GM18520 (cell line): ENCODE results near the gene SMAD5.

Experiments
- ATAC-seq: cut with Tn5 transposase; IDR thresholded peaks from one replicate; pipeline ENCODE4 v1.9.1; 2021; ENCODE audit not compliant: unreplicated experiment

SMAD5 gene

DNA sequence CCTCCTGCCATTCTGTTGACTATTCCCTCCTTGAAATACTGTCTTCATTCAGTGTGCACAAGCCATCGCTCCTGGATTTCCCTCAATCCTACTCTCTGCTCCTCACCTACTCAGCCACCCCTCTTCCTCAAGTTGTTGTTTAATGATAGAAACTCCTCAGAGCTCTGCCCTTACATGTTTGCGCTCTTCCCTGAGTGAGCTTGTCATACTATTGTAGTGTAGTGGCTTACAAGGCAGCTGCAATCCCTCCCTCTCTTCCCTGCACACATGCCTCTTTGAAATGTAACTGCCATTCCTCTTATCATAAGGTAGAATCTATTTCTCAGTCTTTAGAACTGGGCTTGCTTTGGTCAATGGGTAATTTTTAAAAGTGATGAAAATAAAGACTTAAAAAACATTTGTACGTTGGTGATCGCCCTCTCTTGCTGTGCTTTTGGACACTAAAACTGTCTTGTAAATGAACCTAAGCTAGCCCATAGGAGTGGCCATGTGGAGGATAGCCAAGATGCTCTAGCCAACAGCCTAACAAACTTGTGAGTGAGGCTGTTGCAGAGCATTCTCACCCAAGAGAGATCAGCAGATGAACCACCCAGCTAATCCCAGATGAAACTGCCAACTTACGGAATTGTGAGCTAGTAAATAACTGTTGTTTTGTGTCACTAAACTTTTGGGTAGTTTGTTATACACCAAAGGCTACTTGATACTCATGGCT, 18.1 kb upstream of the SMAD5 start:
- no peak for ATAC-seq

DNA sequence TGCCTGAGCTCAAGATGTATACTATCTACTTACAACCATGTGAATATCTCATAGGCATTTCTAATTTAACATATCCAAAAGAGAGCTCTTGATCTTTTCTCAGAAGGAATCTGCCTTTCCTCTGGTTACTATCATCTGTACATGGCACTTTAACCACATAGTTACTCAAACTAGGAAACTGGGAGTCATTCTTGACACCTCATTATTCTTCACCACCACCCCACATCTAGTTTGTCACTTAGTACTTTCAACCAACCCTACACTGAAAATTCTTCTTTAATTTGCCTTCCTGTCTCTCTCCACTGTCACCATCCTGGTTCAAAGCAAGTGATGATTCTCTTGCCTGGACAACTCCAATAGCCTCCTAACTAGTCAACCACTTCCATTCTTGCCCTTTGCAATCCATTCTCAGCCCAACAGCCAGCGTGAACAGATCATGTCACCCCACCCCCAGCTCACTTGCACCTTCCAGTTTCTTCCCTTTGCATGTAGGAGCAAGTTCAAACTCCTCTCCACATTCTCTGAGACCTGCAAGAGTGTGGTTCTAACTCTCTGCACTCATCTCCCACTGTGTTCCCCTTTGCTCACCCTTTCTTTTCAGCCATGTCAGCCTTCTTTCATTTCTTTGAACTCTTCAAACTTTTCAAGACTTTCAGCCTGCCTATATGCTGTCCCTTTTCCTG, 17.3 kb upstream of the SMAD5 start:
- ATAC-seq: no peak

DNA sequence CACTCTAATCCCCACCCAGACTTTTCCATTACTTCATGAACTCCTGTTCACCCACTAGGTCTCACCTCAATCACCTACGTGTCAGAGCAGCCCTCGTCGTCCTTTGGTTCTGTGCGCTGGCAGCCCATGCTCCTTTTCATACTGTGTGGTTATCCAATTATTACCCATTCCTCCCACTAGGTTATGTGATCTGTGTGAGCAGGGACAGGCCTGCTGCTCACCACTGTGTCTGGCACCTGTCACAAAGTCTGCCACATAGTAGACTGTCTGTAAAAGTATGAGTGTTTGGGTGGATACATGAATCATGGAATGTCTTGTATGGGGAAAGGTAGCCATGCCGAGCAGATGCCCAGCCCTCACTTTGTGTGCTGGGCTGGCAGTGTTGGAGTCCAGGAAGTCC, 12.1 kb upstream of the SMAD5 start:
- no peak for ATAC-seq

DNA sequence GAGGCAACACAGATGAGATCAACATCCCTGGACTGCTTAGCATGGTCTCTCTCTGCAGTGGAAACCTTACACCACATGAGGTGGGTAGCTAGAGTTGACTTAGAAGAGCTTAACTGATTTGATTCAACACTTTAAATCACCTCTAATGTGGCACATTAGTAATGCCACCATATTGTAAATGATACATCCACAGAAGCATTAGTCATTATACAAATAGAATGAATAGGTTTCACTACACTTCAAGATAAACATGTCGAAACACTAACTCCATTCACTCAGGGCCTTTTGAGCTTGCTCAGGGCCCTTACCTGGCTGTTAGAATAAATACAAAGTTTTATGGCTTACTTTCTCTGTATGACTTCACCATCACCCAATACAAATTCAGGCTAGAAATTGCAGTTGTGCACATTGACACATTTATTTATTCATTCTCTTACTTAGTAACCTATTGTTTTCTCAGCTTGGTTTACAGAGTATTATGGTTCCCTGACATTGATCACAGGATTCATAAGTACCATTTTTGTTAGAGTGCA, 9.3 kb upstream of the SMAD5 start:
- ATAC-seq: no peak

DNA sequence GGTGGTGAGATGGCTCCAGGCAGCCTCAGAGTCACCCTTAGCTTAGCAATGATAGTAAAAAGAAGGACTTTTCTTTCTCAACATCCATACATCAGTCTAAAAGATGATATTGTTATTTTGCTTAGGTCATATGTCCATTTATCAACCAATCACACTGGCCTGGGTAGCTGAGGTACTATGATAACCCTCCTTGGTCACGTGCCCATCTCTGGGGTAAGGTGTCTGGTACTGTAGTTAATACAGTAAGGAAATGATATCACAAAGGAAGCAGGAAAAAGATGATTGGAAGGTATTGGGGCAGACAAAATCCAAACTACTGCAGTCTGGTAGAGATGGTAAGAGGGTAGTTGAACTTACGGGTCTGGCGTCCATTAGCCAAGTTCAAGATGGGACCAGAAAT, 5.1 kb upstream of the SMAD5 start:
- ATAC-seq: no peak

DNA sequence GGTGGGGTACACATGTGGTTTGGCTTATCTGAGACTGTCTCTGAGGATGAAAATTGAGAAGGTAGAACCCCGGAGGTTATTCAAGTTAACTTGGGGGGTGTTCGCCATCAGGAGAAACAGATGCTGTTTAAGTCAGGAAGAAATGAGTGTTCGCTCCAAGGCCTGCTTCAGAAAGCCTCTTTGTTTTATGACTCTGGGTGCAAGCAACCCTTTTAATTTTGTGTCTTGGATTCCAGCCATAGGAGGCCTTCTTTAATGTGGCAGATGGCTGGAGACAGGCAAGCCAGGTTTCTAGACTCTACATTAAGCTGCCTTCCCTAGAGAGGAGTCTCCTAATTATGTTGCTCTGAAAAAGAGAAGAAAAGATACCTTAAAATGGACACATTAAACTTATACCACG, 4.2 kb upstream of the SMAD5 start:
- no peak for ATAC-seq

DNA sequence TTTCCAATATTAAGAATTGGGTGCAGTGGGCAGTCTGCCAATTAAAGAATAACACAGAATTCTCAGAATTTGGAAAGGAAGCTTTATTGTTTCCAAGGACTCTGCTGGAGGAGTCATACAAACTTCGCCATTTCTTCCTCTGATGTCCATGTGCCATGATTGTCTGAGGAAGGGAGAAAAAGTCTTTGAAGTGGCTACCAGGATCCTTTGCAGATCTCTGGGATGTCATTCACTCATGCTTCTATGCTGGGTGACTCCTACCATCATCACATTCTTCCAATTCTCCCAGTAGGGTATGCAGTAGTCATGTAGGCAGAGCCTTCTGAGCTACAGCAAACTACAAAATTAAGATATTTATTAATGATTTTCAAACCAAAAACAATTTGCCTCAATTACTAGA, 3.2 kb upstream of the SMAD5 start:
- ATAC-seq: no peak

DNA sequence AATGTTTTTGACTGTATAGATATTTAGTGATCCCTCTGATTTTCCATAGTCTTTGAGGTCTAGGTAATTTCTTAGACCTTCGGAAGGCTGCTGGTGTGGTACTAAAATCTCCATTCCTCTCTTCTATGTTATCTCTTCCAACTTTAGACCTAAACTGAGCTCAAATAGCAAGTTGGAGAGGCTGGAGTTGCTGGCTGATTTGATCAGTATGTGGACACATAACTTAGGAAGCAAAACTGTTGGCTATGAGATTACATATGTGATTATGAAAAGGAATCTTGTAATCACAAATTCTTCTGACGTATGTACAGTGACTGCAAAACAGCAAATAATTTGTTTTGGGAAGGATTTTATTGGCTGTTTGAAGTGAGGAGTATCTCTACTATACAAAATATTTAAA, 2.1 kb upstream of the SMAD5 start:
- ATAC-seq: no peak

DNA sequence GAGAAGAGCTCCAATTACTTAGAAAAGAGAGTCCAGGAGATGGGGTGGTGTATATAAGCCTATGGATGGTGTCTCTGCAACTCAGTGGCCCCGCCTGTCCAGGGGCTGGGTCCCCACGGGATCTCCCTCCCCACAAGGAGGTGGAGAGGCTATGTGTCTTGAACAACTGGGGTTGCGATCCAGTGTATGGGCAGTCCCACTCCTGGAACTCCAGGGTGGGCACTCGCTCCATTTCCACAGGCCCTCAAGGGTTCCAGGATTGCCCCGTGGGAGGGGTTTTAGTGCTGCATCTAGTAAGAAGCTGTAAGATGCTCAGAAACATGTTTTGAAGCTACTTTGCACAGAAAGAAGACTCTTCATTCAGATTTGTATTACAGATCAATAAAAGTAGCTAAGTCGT, 558 bp upstream of the SMAD5 start:
- no peak for ATAC-seq

DNA sequence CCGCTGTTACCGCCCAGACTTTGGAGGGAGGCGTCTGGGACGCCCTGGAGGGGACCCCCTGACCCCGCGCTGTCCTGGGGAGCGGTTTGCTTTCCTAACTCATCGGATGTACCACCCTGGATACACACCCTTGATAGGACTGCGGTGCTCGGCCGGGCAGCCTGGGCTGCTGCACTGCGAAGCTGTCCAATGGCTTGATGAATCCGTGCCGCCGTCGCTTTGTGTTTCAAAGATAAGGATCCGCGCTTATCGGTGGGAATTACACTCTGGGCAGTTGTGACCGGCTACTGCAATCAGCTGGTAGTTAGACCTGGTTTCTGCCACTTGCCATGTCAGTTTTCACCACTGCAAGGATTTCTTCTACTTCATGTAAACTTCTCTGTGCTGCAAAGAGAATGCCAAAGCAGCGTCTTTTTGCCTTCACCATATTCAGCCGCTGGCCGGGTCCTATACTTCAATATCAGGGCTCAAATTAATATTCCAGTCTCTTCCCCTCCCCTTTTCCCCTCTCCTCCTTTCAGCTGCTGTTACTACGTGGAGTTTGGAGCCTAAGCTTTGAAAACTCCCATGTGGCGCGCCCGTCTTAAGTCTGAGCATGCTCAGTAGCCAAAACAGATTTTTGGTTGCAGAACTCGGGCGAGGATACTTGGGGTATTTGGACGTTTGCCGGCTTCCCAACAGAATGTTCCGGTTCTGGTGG, 727 bp downstream of the SMAD5 start:
- peak; percentile 19 for ATAC-seq

DNA sequence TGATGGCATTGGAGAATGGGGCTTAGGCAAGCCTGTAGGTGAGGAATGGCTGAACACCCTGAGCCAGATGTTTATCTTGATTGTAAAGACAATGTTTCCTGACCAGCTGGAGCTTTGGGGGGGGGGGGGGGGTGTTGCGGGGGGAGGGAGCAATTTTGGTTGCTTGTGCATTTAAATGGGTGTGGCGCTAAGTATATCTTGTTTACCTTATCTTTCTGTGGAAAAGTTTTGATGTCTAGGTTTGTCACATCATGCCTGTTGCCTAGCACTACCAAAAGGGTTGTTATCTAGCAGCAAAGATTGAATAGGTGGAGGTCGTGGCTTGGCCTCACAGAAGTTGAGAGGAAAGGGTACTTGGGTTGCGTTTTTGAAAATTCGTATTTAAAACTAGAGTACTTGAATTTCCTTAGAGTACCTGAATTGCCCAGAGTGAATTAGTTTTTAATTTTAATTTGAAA, 1.3 kb downstream of the SMAD5 start:
- ATAC-seq: no peak

DNA sequence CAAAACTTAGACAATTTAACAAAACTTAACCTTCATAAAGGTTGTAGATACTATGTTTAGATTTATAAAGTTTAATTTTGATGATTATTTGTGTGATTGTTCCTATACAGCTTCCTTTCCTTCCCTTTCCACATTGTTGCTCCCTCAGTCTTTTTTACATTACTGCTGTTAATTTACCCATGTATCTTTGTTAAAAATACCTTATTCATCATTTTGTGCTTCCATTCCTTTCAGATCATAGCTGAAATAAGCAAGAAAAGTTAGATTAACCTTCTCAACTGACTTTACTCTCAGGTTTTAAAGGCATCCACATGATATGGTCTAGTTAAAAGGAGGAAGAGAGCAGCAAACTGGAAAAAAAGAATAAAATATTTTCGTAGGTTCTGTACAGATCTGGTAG, 2.0 kb downstream of the SMAD5 start:
- ATAC-seq: no peak

DNA sequence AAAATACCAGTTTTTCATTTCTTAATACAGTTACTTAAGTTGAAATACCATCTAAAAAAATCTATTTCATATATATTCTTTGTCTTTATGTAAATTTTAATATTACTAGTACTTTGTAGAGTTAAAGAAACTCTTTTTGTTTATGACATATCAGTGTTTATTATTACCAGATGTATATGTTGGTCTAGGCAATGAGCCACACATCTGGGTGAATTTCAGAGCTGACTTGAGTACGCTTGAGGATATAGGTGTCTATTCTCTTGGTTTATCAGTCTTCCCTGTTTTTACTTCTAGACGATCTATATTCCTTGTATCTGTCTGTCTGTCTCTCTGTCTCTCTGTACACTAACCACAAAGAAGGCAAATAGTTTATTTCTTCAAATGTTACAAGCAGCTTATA, 2.9 kb downstream of the SMAD5 start:
- ATAC-seq: no peak

DNA sequence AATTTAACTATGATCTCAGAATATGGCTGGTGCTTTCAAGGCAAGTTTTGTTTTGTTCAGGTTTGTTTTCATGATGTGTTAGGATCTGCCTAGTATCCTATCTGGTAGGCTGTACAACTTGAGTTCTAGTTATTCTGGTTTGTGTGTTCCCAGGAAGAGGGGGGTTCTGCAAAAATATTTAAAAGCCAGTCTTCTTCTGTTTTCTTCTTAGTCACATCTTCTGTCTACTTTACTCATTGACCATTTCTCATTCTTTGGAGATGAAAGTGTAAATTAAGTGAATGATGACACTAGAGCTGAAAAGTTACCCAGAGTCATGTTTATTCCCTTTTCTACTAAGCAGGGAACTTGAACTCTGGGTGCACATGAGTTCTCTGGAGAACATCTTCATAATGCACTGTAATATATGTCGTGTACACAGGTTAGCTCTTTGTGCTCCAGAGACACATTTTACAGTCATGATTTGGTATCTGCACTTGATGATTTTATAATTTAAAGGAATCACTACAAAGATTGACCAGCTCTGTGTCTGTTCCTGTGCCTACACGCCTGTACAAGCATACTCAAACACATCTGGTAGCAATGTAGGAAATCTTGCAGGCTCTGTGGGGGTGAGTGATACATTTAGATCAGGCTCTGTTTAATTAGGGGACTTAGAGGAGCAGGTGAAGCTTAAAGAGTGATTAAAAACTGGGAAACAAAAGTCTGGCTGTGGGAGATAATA, 5.0 kb downstream of the SMAD5 start:
- ATAC-seq: no peak

DNA sequence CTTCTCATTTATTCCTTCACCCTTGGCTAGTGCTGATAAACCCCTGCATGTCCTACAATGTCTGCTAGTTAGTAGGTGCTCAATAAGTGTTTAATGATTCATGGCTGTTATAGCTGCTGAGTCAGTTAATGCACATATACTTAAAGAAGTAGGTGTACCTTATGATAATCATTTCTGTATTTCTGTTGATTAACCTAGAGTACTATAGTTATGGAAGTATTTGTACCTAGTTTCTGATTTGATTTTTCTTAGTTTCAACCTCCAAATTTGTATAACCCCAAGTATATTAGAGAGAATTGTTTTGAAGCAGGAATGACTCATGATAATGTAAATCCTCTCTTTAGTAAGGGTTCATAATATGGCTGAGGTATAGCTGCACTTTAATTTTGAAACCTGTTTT, 8.9 kb downstream of the SMAD5 start:
- peak; percentile 86 for ATAC-seq

DNA sequence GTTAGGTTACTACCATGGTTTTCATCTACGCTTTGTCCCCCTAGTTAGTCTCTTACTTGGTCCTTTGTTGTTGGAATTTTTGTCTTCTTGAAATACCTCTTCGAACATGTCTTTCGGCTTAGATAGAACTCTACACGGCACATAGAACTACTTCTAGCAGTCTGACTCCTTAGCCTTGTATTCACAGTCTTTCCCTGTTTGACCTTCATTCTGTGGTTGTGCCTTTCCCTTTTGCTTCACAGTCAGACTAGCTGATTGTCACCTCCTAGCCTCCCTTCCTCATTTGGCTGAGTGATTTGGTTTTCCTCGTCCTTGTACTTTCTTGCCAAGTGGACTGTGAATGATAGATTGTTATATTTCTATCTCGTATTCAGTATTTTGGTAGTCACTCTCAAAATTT, 10.7 kb downstream of the SMAD5 start:
- ATAC-seq: no peak

DNA sequence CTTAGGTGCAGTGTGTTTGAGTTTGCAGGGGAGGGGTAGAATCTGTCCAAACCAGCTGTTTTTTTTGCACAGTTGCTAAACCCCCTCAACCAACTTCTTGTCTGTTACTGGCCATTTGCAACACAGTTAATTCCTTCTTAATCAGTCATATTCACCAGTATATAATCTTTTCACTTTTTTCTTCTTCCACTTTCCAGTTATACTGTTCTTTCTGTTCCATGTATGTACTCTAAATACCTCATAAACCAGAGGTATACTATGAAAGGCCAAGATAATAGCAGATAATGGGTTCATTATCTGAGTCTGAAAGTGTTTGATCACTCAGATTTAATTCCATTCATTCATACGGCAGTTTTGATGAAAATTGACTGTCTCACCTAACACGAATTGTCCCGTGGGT, 11.1 kb downstream of the SMAD5 start:
- ATAC-seq: no peak

DNA sequence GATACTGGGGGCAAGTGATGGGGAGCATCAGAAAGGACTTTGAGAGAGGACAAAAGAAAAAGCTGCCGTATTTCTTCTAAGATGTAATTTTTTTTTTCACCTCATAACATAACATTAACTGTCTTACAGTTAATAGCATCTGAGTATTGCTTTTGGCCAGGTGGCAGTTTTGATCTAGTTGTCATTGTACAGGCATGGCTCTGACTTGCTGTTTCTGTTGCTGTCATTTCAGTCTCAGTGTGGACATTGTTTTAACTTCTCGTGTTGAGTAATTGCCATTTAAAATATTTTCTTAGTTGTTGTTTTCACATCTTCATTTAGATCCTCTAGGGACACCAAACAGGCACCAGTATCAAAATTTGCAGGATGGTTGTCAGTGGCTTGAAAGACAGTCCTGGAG, 12.4 kb downstream of the SMAD5 start:
- peak; percentile 40 for ATAC-seq

DNA sequence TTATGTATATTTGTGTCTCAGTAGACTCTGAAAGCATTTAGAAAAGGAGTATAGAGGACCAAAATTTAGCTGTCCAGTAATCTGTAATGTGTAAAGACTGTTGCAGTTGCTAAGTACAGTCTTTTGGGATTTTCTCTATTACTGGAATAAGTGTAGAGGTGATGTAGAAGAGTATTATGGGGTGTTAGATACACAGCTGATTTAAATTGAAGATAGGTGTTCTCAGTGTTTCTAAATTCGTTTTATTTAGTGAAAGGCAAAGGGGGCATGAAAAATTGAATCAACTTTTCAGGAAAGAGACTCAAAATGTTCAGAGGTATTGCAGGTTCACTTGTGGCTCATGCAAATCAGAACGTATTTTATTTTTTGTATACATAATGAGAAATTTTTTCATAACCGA, 13.6 kb downstream of the SMAD5 start:
- no peak for ATAC-seq

DNA sequence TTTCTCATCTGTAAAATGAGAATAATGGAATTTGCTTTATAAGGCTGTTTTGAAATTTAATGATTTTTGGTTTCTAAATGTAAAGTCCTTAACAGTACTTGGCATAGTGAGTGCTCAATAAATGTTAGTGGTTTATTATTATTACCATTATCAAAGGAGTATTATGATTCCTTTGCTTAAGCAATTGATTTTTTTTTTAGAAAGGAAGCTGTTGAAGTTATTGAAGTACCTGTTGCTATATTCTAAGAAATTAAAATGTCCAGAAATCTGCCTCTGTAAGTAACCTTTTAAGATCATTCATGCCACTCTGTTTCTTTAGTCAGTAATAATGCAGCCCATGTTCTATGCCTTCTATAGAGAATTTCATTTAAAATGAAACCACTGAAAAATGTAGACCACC, 15.0 kb downstream of the SMAD5 start:
- ATAC-seq: no peak

DNA sequence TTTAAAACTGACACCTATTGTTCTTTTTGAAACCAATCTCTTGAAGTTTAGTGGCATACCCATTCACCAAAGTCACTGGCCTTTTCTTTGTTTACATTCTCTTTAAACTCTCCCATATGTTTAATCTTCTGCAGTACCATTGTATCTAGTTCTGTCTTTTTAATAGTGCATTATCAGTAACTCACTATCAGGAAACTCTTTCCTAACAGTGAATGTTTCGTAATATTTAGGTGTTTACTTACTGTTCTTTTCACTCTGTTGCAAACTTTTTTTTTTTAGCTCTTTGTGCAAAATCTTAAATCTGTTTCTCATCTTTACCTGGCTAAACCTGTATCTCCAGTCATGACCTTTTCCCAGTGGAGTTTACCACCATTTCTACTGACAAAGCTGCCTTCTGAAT, 17.2 kb downstream of the SMAD5 start:
- no peak for ATAC-seq
